ENCODE results near the gene RPS8.
"Not testable (repeated sequence)": the region's sequence is repeated elsewhere in the genome, so short reads cannot be mapped to it uniquely, and the experiment has no call there.

RPS8 gene

DNA sequence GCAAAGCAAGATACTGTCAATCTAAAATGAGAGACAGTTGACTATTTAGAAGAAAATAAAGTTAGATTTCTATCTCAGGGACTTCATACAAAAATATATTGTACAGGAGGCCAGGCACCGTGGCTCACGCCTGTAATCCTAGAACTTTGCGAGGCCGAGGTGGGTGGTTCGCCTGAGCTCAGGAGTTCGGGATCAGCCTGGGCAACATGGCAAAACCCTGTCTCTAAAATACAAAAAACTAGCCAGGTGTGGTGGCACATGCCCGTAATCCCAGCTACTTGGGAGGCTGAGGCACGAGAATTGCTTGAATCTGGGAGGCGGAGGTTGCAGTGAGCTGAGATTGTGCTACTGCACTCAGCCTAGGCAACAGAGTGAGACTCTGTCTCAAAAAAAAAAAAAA, 40.6 kb downstream of the RPS8 start:
- WGBS, result 95% methylated on average over 9 of the region's 9 CpGs
- not testable (repeated sequence) for H3K36me3 ChIP-seq (ENCODE audit: insufficient read depth, low read length); H3K9me3 ChIP-seq (ENCODE audit: insufficient read depth, low read depth, low read length); H3K4me3 ChIP-seq (ENCODE audit: low read length); H3K4me1 ChIP-seq (ENCODE audit: insufficient read depth, low read length); H3K27ac ChIP-seq (ENCODE audit: low read depth, low read length); H3K9ac ChIP-seq (ENCODE audit: low read depth, low read length); H3K27me3 ChIP-seq (ENCODE audit: insufficient read depth, low read length)

DNA sequence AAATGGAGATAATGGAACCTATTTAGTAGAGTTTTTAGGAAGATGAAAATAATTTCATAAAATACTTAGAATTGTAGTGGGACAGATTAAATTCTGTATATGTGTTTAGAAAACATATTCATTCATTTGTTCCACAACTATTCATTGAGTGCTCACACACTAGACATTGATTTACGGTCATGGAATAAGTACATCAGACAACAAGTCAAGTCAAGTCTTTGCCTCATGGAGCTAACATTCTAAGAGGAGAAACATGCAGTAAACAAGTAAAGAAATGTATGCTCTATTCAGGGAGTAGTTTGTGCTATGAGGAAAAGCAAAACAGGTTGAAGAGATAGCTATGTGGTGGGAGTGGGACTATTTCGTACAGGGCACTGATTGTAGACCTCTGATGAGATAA, 42.0 kb downstream of the RPS8 start:
- Histone ChIP-seq H3K4me3 (ENCODE audit: low read length) (no peak overlapping the region), H3K4me1 (ENCODE audit: insufficient read depth, low read length) (0 out of 2 replicates have a peak, but pooled peaks cover 4% of the 10 kb centered on the region), H3K36me3 (ENCODE audit: insufficient read depth, low read length) (no peaks in the 10 kb centered on the region), H3K27ac (ENCODE audit: low read depth, low read length) (no peak overlapping the region), H3K9me3 (ENCODE audit: insufficient read depth, low read depth, low read length) (no peaks in the 10 kb centered on the region), H3K9ac (ENCODE audit: low read depth, low read length) (no peak overlapping the region), H3K27me3 (ENCODE audit: insufficient read depth, low read length) (no peaks in the 10 kb centered on the region)
- WGBS, result 88% methylated on average over 2 of the region's 2 CpGs

DNA sequence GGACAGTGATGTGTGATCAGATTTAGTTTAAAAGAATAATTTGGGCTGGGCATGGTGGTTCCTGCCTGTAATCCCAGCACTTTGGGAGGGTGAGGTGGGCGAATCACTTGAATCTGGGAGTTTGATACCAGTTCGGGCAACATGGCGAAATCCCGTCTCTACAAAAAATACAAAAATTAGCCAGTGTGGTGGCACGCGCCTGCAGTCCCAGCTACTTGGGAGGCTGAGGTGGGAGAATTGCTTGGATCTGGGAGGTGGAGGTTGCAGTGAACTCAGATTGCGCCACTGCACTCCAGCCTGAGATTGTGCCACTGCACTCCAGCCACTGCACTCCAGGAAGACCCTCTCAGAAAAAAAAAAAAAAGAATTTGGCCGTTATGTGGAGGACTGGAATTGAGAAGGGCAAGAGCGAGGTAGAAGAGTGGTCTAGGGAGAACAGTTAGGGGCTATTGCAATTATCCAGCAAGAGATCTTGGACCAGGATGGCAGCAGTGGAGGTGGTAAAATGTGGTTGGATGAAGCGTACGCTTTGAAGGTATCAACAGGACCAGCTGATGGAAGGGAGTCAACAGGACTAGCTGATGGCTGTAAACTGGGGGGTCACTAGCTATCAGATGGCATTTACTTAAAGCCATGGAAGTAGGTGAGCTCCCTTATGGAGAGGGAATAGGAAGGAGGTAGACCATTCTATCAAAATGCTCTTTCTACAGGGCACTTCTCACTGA, 42.6 kb downstream of the RPS8 start:
- 94% methylated on average over 11 of the region's 11 CpGs for WGBS
- H3K9ac ChIP-seq (ENCODE audit: low read depth, low read length), result no peak overlapping the region
- H3K27ac ChIP-seq (ENCODE audit: low read depth, low read length), result no peak overlapping the region
- no peaks in the 10 kb centered on the region for H3K27me3 ChIP-seq (ENCODE audit: insufficient read depth, low read length)
- no peaks in the 10 kb centered on the region for H3K36me3 ChIP-seq (ENCODE audit: insufficient read depth, low read length)
- H3K9me3 ChIP-seq (ENCODE audit: insufficient read depth, low read depth, low read length), result no peaks in the 10 kb centered on the region
- 0 out of 2 replicates have a peak, but pooled peaks cover 4% of the 10 kb centered on the region for H3K4me1 ChIP-seq (ENCODE audit: insufficient read depth, low read length)
- no peak overlapping the region for H3K4me3 ChIP-seq (ENCODE audit: low read length)

DNA sequence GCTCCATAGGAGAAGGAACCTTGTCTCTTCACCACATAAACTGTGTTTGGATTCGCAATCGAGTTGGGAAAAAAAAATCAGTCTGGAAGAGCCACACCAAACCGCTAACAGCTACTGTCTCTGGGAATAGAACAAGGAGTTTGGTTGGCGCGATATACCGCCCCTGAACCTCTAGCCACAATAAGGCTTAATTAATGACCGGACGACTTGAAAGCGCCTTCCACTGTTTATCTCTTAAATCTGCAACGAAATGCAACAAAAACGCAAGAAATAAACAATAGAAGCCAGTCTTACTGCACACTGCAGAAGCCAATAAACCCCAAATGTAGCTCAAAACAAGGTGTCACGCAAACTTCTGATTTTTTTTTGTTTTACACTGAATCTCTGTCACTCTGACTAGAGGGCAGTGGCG, 43.9 kb downstream of the RPS8 start:
- WGBS, result 28% methylated on average over 13 of the region's 13 CpGs
- peak overlapping the region; percentile 1; the same call in 1 of the 2 replicates for H3K27ac ChIP-seq (ENCODE audit: low read depth, low read length)
- H3K4me1 ChIP-seq (ENCODE audit: insufficient read depth, low read length), result 0 out of 2 replicates have a peak, but pooled peaks cover 4% of the 10 kb centered on the region

DNA sequence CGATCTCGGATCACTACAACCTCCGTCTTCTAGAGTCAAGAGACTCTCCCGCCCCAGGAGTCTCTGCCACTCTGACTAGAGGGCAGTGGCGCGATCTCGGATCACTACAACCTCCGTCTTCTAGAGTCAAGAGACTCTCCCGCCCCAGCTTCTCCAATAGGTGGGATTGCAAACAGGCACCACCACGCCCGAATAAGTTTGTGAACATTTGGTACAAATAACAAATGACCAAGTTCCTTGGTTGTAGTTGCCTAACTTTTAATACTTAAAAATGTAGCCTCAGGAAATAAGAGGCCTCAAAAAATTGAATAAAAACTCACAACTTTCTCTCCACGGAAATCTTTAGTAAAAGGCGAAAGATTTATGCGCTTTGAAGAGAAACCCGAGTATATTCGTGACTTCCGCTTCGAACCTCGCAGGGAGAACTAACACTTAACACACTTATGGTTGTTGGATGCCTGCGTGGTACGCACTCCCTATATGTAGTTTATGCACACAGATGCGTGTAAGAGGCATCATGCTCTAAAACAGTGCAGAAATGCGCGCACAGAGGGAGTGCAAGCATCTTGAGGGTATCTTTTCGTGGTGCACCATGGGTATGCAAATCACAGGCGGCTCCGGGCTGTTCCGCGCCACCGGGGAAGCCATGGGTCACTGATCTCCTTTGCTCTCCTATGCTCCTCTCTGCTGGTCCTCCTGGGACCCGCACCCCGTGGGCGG, 44.4 kb downstream of the RPS8 start:
- 0 out of 2 replicates have a peak, but pooled peaks cover 4% of the 10 kb centered on the region for H3K4me1 ChIP-seq (ENCODE audit: insufficient read depth, low read length)
- H3K9me3 ChIP-seq (ENCODE audit: insufficient read depth, low read depth, low read length), result no peaks in the 10 kb centered on the region
- peak overlapping the region; percentile 91 for H3K9ac ChIP-seq (ENCODE audit: low read depth, low read length)
- no peaks in the 10 kb centered on the region for H3K36me3 ChIP-seq (ENCODE audit: insufficient read depth, low read length)
- no peaks in the 10 kb centered on the region for H3K27me3 ChIP-seq (ENCODE audit: insufficient read depth, low read length)
- 1% methylated on average over 33 of the region's 33 CpGs for WGBS
- peak overlapping the region; percentile 93 for H3K27ac ChIP-seq (ENCODE audit: low read depth, low read length)
- peak overlapping the region; percentile 54 for H3K4me3 ChIP-seq (ENCODE audit: low read length)

More for the DNA sequence above, 43.9 kb downstream of the RPS8 start:
- Histone ChIP-seq H3K36me3 (ENCODE audit: insufficient read depth, low read length) (no peaks in the 10 kb centered on the region), H3K27me3 (ENCODE audit: insufficient read depth, low read length) (no peaks in the 10 kb centered on the region), H3K9me3 (ENCODE audit: insufficient read depth, low read depth, low read length) (no peaks in the 10 kb centered on the region), H3K9ac (ENCODE audit: low read depth, low read length) (peak overlapping the region; percentile 6; the same call in 1 of the 2 replicates), H3K4me3 (ENCODE audit: low read length) (peak overlapping the region; percentile 38)

DNA sequence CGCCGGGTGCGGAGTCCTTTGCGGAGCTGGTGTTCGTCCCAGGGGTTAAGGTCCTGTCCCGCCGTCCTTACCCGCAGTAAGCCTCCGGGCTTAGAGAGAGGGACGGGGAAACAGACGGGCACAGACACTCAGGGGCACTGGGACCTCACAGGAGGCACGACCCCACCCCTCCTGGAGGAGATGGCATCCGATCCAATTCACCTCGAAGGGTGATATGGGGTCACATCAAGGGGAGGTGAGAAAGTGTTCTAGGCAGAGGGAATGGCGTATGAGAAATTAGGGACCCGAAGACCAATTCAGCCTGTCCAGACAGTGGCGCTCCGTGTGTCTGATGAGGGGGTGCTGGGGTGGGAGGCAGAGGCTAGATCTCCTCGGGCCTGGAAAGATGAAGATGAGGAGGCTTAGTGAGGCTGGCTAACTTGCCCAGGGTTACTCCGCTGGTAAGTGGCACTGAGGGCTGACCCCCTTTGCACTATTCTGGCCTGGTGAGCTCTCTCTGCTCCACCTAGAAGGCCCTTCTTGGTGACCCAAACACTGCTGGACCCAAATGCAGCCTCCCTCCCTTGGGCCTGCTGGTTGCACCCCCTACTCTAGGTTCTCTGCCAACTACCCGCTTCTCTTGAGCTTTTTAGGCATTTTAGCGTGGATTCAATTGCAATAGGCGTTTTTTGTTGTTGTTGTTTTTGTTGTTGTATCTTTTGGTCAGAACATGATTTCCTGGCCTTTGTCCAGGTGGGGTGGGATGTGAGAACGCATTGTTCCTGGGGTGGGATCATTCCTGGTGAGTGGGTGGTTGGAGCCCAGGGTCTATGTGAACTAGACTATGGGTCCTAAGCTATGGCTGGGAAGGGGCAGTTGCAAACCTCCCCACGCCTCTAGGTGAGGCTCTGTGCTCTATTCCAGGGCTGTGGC, 45.2 kb downstream of the RPS8 start:
- Histone ChIP-seq H3K4me3 (ENCODE audit: low read length) (peak overlapping the region; percentile 54), H3K9me3 (ENCODE audit: insufficient read depth, low read depth, low read length) (no peaks in the 10 kb centered on the region), H3K36me3 (ENCODE audit: insufficient read depth, low read length) (no peaks in the 10 kb centered on the region), H3K9ac (ENCODE audit: low read depth, low read length) (peak overlapping the region; percentile 91), H3K4me1 (ENCODE audit: insufficient read depth, low read length) (0 out of 2 replicates have a peak, but pooled peaks cover 4% of the 10 kb centered on the region), H3K27ac (ENCODE audit: low read depth, low read length) (peak overlapping the region; percentile 93), H3K27me3 (ENCODE audit: insufficient read depth, low read length) (no peaks in the 10 kb centered on the region)
- WGBS, result 48% methylated on average over 25 of the region's 25 CpGs

DNA sequence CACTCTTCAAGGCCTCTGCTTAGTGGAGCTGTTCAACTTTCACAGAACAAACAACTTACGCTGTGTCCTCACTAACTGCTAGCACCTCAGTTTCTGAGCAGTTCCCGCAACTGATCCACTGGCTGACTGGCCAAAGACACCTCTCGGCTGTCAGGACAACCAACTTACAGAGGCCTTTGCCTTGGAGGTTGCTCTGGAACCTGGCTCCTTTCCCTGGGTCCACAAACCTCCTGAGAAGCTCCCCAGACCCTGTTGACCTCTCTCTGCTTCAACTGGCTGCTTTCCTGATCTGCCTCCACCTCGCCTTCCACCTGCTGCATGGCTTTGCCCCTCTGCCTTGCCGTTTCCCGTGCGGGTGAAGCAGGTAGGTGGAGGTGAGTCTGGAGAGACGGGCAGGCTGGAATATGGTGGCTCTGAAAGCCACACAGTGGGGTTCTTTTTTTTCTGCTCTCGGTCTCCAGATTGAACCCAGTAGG, 45.9 kb downstream of the RPS8 start:
- 93% methylated on average over 9 of the region's 9 CpGs for WGBS

DNA sequence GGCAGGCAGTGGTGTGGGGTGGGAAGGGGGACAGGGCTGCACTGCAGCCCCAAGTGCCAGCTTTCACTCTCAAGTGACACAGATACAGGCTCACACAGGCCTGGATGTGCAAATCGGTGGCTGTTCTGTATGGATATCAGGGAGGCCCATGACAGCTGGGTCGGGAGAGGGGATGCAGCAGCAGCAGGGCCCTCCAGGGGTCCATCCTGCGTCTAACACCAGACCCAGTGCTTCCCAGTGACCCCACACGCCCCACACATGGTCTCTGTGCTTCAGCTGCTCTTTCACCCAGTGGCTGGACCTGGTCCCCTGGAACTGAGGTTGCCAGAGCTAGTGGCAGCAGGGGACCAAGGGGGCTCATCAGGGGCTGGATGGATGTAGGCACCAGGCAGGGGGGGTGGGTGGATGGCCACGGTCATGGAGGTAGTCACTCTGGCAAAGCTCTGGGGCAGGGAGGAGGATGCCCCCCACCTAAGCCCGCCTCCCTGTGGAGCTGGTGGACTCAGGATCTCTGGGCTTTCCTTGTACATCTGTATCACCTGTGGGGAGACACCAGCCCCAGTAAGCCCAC, 46.9 kb downstream of the RPS8 start:
- H3K9ac ChIP-seq (ENCODE audit: low read depth, low read length), result no peak overlapping the region
- H3K27me3 ChIP-seq (ENCODE audit: insufficient read depth, low read length), result no peaks in the 10 kb centered on the region
- 0 out of 2 replicates have a peak, but pooled peaks cover 4% of the 10 kb centered on the region for H3K4me1 ChIP-seq (ENCODE audit: insufficient read depth, low read length)
- H3K4me3 ChIP-seq (ENCODE audit: low read length), result no peak overlapping the region
- no peaks in the 10 kb centered on the region for H3K9me3 ChIP-seq (ENCODE audit: insufficient read depth, low read depth, low read length)
- no peaks in the 10 kb centered on the region for H3K36me3 ChIP-seq (ENCODE audit: insufficient read depth, low read length)
- H3K27ac ChIP-seq (ENCODE audit: low read depth, low read length), result no peak overlapping the region
- WGBS, result 91% methylated on average over 6 of the region's 6 CpGs

More for the DNA sequence above, 45.9 kb downstream of the RPS8 start:
- 0 out of 2 replicates have a peak, but pooled peaks cover 4% of the 10 kb centered on the region for H3K4me1 ChIP-seq (ENCODE audit: insufficient read depth, low read length)
- no peak overlapping the region for H3K9ac ChIP-seq (ENCODE audit: low read depth, low read length)
- H3K9me3 ChIP-seq (ENCODE audit: insufficient read depth, low read depth, low read length), result no peaks in the 10 kb centered on the region
- no peak overlapping the region for H3K27ac ChIP-seq (ENCODE audit: low read depth, low read length)
- no peaks in the 10 kb centered on the region for H3K36me3 ChIP-seq (ENCODE audit: insufficient read depth, low read length)
- no peaks in the 10 kb centered on the region for H3K27me3 ChIP-seq (ENCODE audit: insufficient read depth, low read length)
- H3K4me3 ChIP-seq (ENCODE audit: low read length), result no peak overlapping the region

DNA sequence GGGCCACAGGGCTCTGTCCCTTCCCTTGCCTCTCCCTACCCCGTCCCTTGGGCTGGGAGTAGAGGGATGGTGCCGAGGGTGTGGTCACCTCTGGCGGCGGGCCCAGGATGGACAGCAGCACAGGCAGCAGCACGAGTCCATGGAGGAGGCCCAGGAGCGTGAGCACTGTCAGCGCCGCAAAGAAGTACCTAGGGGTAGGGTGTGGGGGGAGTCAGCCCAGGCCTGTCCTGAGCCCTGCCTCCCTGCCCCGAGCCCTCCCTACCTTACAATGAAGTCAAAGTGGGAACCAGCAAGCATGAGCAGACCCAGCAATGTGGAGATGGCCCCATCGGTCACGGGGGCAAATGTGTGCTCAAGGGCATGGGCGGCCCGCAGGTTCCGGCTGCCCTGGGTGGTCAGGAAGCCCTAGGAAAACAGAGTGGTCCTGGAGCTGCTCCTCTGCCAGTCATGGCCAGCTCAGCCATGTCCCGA, 47.7 kb downstream of the RPS8 start:
- WGBS, result 93% methylated on average over 15 of the region's 15 CpGs
- H3K27me3 ChIP-seq (ENCODE audit: insufficient read depth, low read length), result no peaks in the 10 kb centered on the region

DNA sequence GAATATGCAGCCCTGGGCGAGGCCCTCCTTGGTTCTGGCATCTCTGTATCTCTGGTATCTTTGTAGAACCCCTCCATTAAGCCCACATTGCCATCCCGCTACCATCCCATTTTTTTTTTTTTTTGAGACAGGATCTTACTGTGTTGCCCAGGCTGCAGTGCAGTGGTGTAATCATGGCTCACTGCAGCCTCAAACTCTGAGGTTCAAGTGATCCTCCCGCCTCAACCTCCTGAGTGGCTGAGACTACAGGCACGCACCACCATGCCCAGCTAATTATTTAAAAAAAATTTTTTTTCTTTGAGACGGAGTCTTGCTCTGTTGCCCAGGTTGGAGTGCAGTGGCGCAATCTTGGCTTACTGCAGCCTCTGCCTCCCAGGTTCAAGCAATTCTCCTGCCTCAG, 49.1 kb downstream of the RPS8 start:
- H3K27me3 ChIP-seq (ENCODE audit: insufficient read depth, low read length); H3K4me1 ChIP-seq (ENCODE audit: insufficient read depth, low read length); H3K36me3 ChIP-seq (ENCODE audit: insufficient read depth, low read length); H3K9me3 ChIP-seq (ENCODE audit: insufficient read depth, low read depth, low read length); H3K4me3 ChIP-seq (ENCODE audit: low read length); H3K27ac ChIP-seq (ENCODE audit: low read depth, low read length); H3K9ac ChIP-seq (ENCODE audit: low read depth, low read length): not testable (repeated sequence)
- WGBS, result 92% methylated on average over 6 of the region's 6 CpGs

More for the DNA sequence above, 47.7 kb downstream of the RPS8 start:
- H3K4me3 ChIP-seq (ENCODE audit: low read length), result no peak overlapping the region
- no peaks in the 10 kb centered on the region for H3K36me3 ChIP-seq (ENCODE audit: insufficient read depth, low read length)
- H3K9ac ChIP-seq (ENCODE audit: low read depth, low read length), result no peak overlapping the region
- no peaks in the 10 kb centered on the region for H3K9me3 ChIP-seq (ENCODE audit: insufficient read depth, low read depth, low read length)
- H3K4me1 ChIP-seq (ENCODE audit: insufficient read depth, low read length), result 0 out of 2 replicates have a peak, but pooled peaks cover 4% of the 10 kb centered on the region
- no peak overlapping the region for H3K27ac ChIP-seq (ENCODE audit: low read depth, low read length)

Measured in HUES64 (cell line).